Spleen (tissue), 7 donors: ENCODE results near the gene SRA1.
"Not testable (repeated sequence)": the region's sequence is repeated elsewhere in the genome, so short reads cannot be mapped to it uniquely, and the experiment has no call there.

ENCODE experiments used
- POLR2A ChIP-seq, 3 donors: fragments of 450-650 bp; IDR thresholded peaks; one replicate each; pipeline ENCODE4 v1.5.1; 2017; ENCODE audit warnings: antibody characterized with exemption in 3 of 3, mild to moderate bottlenecking in 1 of 3
- TF ChIP-seq, protein P1 (sequence below), 11 experiments: fragments of 200-600 bp in 7 of 11; fragments of 450-650 bp in 4 of 11; sonication (generic) in 4 of 11; IDR thresholded peaks in 8 of 11; conservative IDR thresholded peaks in 3 of 11; 1 replicate in 7 of 11; 2 replicates in 4 of 11; pipeline versions ENCODE4 v1.4.0 to v1.8.0; 2016 to 2021; ENCODE audit warnings: antibody characterized with exemption in 11 of 11, inconsistent platforms in 4 of 11, mild to moderate bottlenecking in 1 of 11
- donor health status: DM: no; HTN: no; CAD: no; lungs with moderate emphysema.
- donor health status: DM: no; HTN: no; CAD: no.
- donor health status: DM: no; HTN: no; CAD: no.

DNA sequence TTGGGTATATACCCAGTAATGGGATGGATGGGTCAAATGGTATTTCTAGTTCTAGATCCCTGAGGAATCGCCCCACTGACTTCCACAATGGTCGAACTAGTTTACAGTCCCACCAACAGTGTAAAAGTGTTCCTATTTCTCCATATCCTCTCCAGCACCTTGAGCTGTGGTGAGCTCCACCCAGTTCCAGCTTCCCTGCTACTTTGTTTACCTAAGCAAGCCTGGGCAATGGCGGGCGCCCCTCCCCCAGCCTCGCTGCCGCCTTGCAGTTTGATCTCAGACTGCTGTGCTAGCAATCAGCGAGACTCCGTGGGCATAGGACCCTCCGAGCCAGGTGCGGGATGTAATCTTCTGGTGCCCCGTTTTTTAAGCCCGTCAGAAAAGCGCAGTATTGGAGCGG lies 35.8 kb upstream of the SRA1 start:
- TF ChIP-seq, protein P1, sequence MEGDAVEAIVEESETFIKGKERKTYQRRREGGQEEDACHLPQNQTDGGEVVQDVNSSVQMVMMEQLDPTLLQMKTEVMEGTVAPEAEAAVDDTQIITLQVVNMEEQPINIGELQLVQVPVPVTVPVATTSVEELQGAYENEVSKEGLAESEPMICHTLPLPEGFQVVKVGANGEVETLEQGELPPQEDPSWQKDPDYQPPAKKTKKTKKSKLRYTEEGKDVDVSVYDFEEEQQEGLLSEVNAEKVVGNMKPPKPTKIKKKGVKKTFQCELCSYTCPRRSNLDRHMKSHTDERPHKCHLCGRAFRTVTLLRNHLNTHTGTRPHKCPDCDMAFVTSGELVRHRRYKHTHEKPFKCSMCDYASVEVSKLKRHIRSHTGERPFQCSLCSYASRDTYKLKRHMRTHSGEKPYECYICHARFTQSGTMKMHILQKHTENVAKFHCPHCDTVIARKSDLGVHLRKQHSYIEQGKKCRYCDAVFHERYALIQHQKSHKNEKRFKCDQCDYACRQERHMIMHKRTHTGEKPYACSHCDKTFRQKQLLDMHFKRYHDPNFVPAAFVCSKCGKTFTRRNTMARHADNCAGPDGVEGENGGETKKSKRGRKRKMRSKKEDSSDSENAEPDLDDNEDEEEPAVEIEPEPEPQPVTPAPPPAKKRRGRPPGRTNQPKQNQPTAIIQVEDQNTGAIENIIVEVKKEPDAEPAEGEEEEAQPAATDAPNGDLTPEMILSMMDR (IDR thresholded peaks at IDR 0.05 in 8 of 11, conservative IDR thresholded peaks at IDR 0.05 in 3 of 11), result not testable (repeated sequence)
- TF ChIP-seq POLR2A (IDR thresholded peaks at IDR 0.05), result not testable (repeated sequence)
